ENCODE data around the gene FFAR4. TPM values are rescaled to one million over a fixed set of nuclear protein-coding genes. Genes with fewer than 3 reads are reported as not detected.

FFAR4 gene
- total and polyA plus RNA-seq, 4 donors, result 0.14 to 0.28 (median 0.19) TPM

- TF ChIP-seq TAF1 (conservative IDR thresholded peaks at IDR 0.05) (no peak), HNF4A (conservative IDR thresholded peaks at IDR 0.05) (no peak), RAD21 (IDR thresholded peaks at IDR 0.05) (peak; percentile 90 to 96), CTCF (IDR thresholded peaks at IDR 0.05; ENCODE audit: low read depth, low read length, missing input control) (peak; percentile 70)
- peaks cover 0 to 3% (median 0%) of the 10 kb centered on the region in 4 donors for H3K9me3 ChIP-seq (ENCODE audit: control insufficient read depth in 4 of 4, low read length in 3 of 4)
- no peaks in the 10 kb centered on the region for H3K36me3 ChIP-seq (ENCODE audit: control insufficient read depth in 4 of 4, insufficient read depth in 3 of 4, low read depth in 1 of 4, low read length in 3 of 4)
- no peak overlapping the region for H3K4me3 ChIP-seq (ENCODE audit: low read depth in 1 of 3, low read length in 3 of 3)
- no peak overlapping the region for H3K27ac ChIP-seq (ENCODE audit: low read depth in 1 of 2, low read length in 2 of 2)
- peak; percentile 83 for DNase-seq (ENCODE audit: low spot score)
- H3K9ac ChIP-seq (ENCODE audit: low read depth in 1 of 2, low read length in 2 of 2), result no peak overlapping the region
- H3K4me1 ChIP-seq (ENCODE audit: control insufficient read depth in 4 of 4, insufficient read depth in 4 of 4, low read length in 3 of 4), result peaks cover 0 to 2% (median 0%) of the 10 kb centered on the region in 4 donors
- no peaks in the 10 kb centered on the region for H3K27me3 ChIP-seq (ENCODE audit: control insufficient read depth in 4 of 4, insufficient read depth in 4 of 4, low read length in 3 of 4)
- WGBS, result 50% methylated on average over 14 of the region's 14 CpGs
Measured at GRCh38 chr10:93554760-93555432, 11.6 kb upstream of the FFAR4 start.

- Histone ChIP-seq H3K9me3 (ENCODE audit: control insufficient read depth in 4 of 4, low read length in 3 of 4) (peaks cover 0 to 3% (median 0%) of the 10 kb centered on the region in 4 donors), H3K9ac (ENCODE audit: low read depth in 1 of 2, low read length in 2 of 2) (no peak overlapping the region), H3K4me3 (ENCODE audit: low read depth in 1 of 3, low read length in 3 of 3) (no peak overlapping the region), H3K4me1 (ENCODE audit: control insufficient read depth in 4 of 4, insufficient read depth in 4 of 4, low read length in 3 of 4) (no peaks in the 10 kb centered on the region), H3K36me3 (ENCODE audit: control insufficient read depth in 4 of 4, insufficient read depth in 3 of 4, low read depth in 1 of 4, low read length in 3 of 4) (no peaks in the 10 kb centered on the region), H3K27ac (ENCODE audit: low read depth in 1 of 2, low read length in 2 of 2) (no peak overlapping the region), H3K27me3 (ENCODE audit: control insufficient read depth in 4 of 4, insufficient read depth in 4 of 4, low read length in 3 of 4) (no peaks in the 10 kb centered on the region)
- WGBS, result 96% methylated on average over 9 of the region's 9 CpGs
- no peak for DNase-seq (ENCODE audit: low spot score)
- TF ChIP-seq EGR1 (IDR thresholded peaks at IDR 0.05; ENCODE audit: low read depth in 2 of 2), result no peak
- TF ChIP-seq FOXA2 (IDR thresholded peaks at IDR 0.05), result no peak
- TF ChIP-seq RAD21 (IDR thresholded peaks at IDR 0.05), result no peak
- no peak for TF ChIP-seq HNF4G (IDR thresholded peaks at IDR 0.05)
- TF ChIP-seq NR2F2 (IDR thresholded peaks at IDR 0.05), result no peak
- TF ChIP-seq JUND (IDR thresholded peaks at IDR 0.05), result no peak
- TF ChIP-seq ATF3 (IDR thresholded peaks at IDR 0.05), result no peak
- no peak for TF ChIP-seq REST (IDR thresholded peaks at IDR 0.05)
- TF ChIP-seq SP1 (IDR thresholded peaks at IDR 0.05), result no peak
- no peak for TF ChIP-seq ZBTB33 (IDR thresholded peaks at IDR 0.05)
- TF ChIP-seq RXRA (IDR thresholded peaks at IDR 0.05), result no peak
- TF ChIP-seq HNF4A (conservative IDR thresholded peaks at IDR 0.05), result no peak
- TF ChIP-seq TAF1 (conservative IDR thresholded peaks at IDR 0.05), result no peak
- TF ChIP-seq MAX (IDR thresholded peaks at IDR 0.05), result no peak
- no peak for TF ChIP-seq FOXA1 (IDR thresholded peaks at IDR 0.05)
- TF ChIP-seq CTCF (IDR thresholded peaks at IDR 0.05; ENCODE audit: low read depth, low read length, missing input control), result no peak
- no peak for TF ChIP-seq YY1 (IDR thresholded peaks at IDR 0.05)
- TF ChIP-seq GABPA (IDR thresholded peaks at IDR 0.05 in 1 of 2, conservative IDR thresholded peaks at IDR 0.05 in 1 of 2), result no peak
Measured at GRCh38 chr10:93559490-93559889, 7.0 kb upstream of the FFAR4 start.

All from liver (tissue), 9 donors.